ENCODE data around the gene SAT1.

The SAT1 gene

GRCh38 chrX:23776363-23776762 is 6.6 kb upstream of the SAT1 start:
- no peak for DNase-seq (ENCODE audit: low read depth in 2 of 2)

- DNase-seq (ENCODE audit: low read depth in 2 of 2), result no peak
Observed at GRCh38 chrX:23779025-23779424, 3.9 kb upstream of the SAT1 start.

- no peak for DNase-seq (ENCODE audit: low read depth in 2 of 2)
Observed at GRCh38 chrX:23782455-23782854, 518 bp upstream of the SAT1 start.

- DNase-seq (ENCODE audit: low read depth in 2 of 2), result no peak
Observed at GRCh38 chrX:23783589-23784469, 856 bp downstream of the SAT1 start.

GRCh38 chrX:23784470-23785331 is 1.7 kb downstream of the SAT1 start:
- DNase-seq (ENCODE audit: low read depth in 2 of 2), result no peak

GRCh38 chrX:23785580-23785979 is 2.6 kb downstream of the SAT1 start:
- no peak for DNase-seq (ENCODE audit: low read depth in 2 of 2)

- no peak for DNase-seq (ENCODE audit: low read depth in 2 of 2)
Observed at GRCh38 chrX:23786268-23786815, 3.4 kb downstream of the SAT1 start.

GRCh38 chrX:23787745-23788118 is 4.8 kb downstream of the SAT1 start:
- DNase-seq (ENCODE audit: low read depth in 2 of 2), result no peak

GRCh38 chrX:23788521-23788920 is 5.5 kb downstream of the SAT1 start:
- no peak for DNase-seq (ENCODE audit: low read depth in 2 of 2)

GRCh38 chrX:23788946-23789345 is 6.0 kb downstream of the SAT1 start:
- no peak for DNase-seq (ENCODE audit: low read depth in 2 of 2)

- DNase-seq (ENCODE audit: low read depth in 2 of 2), result no peak
Observed at GRCh38 chrX:23789386-23790154, 6.6 kb downstream of the SAT1 start.

GRCh38 chrX:23790155-23790497 is 7.2 kb downstream of the SAT1 start:
- no peak for DNase-seq (ENCODE audit: low read depth in 2 of 2)

GRCh38 chrX:23792861-23793553 is 10.0 kb downstream of the SAT1 start:
- no peak for DNase-seq (ENCODE audit: low read depth in 2 of 2)

- no peak for DNase-seq (ENCODE audit: low read depth in 2 of 2)
Observed at GRCh38 chrX:23795221-23795620, 12.2 kb downstream of the SAT1 start.

- no peak for DNase-seq (ENCODE audit: low read depth in 2 of 2)
Observed at GRCh38 chrX:23797371-23798128, 14.6 kb downstream of the SAT1 start.

GRCh38 chrX:23799469-23800065 is 16.6 kb downstream of the SAT1 start:
- DNase-seq (ENCODE audit: low read depth in 2 of 2), result no peak

GRCh38 chrX:23802431-23802830 is 19.5 kb downstream of the SAT1 start:
- no peak for DNase-seq (ENCODE audit: low read depth in 2 of 2)

GRCh38 chrX:23803931-23804381 is 21.0 kb downstream of the SAT1 start:
- DNase-seq (ENCODE audit: low read depth in 2 of 2), result no peak

- no peak for DNase-seq (ENCODE audit: low read depth in 2 of 2)
Observed at GRCh38 chrX:23804578-23804977, 21.6 kb downstream of the SAT1 start.

- DNase-seq (ENCODE audit: low read depth in 2 of 2), result no peak
Observed at GRCh38 chrX:23805389-23805788, 22.4 kb downstream of the SAT1 start.

All from stimulated activated CD4-positive, alpha-beta T cell treated with anti-CD3 and anti-CD28 coated beads, Interleukin-4, amount 100 ng/mL, for 48 hours (primary cell).